ENCODE results near the gene AFG3L2.
"Not testable (repeated sequence)": the region's sequence is repeated elsewhere in the genome, so short reads cannot be mapped to it uniquely, and the experiment has no call there.

AFG3L2 gene

DNA sequence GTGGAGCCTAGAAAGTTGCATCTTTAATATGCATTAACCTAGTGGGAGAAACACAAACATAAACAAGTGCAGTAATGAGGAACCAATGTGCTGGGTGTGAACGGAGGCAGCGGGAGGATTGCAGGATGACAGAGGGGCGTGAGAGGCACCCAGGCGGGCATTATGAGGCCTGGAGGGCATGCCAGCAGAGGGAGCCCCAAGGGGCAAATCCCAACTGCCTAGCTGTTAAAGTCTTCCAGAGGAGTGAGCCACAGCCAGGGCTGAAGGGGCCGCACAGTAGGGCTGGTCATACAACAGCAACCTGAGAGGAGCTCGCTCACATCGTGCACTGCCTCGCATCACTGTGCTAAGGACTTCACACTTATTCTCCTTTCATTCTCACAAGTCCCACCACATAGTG, 17.4 kb upstream of the AFG3L2 start:
- no peak for FAIRE-seq

DNA sequence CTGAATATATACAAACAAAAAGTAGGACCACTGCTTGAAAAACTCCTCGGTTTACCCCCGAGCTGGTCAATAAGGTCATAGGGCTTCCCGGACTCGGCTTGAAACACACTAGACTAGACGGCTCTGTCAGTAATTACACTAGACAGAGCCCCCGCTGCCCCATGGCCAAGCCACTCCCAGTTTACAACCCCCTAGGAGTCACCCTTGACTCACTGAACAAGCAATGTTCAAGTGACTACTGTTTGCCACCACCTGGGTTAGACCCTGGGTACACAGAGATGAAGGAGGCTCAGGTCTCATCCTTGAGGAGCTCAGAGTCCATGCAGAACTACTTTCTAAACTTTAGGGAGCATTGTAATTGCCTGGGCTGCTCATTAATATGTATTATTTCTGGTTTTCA, 17.0 kb upstream of the AFG3L2 start:
- no peak for FAIRE-seq

DNA sequence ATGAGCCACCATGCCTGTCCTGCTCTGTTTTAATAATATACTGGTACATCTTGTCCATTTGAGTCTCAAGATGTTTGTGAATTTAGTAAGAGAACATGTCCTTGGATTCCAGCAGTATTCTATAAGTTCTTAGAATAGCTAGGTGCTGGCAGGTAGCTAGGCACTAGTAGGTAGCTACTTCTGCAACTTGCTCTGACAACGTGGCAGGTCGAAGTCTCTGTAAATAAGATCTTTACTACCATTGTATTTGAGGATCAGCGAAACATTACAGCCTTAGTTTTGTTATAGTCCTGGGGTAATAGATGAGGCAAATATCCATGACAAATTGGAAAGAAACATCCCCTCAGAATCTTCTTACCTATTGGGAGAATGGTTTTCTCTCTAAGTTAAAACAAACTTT, 16.5 kb upstream of the AFG3L2 start:
- no peak for FAIRE-seq

DNA sequence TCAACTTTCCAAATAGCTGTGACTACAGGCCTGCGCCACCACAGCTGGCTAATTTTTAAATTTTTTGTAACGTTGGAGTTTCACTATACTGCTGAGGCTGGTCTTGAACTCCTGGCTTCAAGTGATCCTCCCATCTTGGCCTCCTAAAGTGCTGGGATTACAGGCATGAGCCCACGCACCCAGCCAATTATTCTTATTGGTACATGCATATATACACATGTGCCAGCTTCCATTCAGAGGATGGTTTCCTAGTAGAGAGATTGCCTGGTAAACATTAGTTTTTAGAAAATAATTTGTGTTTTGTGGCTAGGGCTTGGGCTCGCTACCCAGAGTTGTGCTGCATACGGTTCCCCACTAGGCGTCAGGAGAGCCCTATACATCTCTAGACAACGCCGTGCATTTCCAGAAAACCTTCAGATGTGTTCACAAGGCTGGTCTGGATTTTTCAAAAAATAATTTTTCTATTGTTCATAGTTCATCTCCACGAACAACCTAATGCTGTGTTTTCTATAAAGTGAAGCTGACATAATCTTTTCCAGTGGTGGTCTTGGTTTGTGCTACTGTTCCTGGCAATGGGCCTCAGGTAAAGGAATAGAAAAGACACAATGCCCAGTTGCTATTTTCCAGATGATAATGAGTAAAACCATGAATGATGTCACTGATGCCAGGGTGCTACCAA, 14.6 kb upstream of the AFG3L2 start:
- peak; percentile 49 for FAIRE-seq

DNA sequence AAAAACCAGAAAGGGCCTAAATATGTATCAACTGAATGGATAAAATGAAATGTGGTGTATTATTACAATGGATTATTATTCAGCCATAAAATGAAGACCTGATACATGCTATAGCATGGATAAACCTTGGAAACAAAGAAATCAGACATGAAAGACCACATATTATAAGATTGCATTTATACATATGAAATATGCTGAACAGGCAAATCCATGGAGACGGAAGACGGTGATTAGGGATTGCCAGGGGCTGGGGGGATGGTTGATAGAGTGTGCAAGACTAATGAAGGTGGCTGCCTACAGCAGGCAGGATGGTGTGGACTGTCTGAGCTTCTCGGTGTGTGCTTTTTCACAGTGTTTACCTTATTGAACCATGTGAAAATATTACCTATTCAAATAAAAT, 11.4 kb upstream of the AFG3L2 start:
- FAIRE-seq, result no peak

DNA sequence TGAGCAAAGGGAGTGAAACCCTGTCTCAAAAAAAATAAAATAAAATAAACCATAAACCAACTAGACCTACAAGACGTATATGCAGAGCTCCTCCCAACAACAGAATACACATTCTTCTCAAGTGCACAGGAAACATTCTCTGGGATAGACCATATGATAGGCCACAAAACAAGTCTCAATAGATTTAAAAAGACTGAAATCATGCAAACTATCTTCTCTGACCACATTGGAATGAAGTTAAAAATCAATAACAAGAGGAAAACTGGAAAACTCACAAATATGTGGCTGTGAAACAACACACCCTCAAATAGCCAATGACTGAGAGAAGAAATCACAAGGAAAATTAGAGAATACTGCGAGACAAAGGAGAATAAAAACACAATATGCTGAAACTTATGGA, 7.2 kb upstream of the AFG3L2 start:
- no peak for FAIRE-seq

DNA sequence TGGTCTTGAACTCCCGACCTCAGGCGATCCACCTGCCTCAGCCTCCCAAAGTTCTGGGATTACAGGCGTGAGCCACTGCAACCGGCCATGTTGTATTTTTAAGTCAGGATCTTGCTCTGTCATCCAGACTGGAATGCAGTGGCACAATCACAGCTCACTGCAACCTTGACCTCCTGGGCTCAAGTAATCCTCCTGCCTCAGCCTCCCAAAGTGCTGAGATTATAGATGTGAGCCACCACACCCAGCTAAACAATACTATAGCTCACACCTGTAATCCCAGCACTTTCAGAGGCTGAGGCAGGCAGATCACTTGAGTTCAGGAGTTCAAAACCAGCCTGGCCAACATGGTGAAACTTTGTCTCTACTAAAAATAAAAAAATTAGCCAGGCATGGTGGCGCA, 6.7 kb upstream of the AFG3L2 start:
- FAIRE-seq, result not testable (repeated sequence)

DNA sequence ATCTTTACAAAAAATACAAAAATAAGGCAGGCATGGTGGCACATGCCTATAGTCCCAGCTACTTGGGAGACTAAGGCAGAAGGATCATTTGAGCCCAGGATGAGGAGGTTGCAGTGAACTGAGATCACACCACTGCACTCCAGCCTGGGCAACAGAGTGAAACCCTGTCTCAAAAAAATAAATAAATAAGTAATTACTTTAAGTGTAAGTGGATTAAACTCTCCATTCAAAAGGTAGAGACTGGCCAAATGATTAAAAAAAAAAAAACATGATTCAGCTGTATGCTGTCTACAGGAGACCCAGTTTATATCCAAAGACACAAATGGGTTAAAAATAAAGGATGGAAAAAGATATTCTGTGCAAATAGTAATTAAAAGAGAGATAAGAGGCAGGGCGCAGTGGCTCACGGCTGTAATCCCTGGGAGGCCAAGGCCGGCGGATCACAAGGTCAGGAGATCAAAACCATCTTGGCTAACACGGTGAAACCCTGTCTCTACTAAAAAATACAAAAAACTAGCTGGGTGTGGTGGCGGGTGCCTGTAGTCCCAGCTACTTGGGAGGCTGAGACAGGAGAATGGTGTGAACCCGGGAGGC, 5.3 kb upstream of the AFG3L2 start:
- not testable (repeated sequence) for FAIRE-seq

DNA sequence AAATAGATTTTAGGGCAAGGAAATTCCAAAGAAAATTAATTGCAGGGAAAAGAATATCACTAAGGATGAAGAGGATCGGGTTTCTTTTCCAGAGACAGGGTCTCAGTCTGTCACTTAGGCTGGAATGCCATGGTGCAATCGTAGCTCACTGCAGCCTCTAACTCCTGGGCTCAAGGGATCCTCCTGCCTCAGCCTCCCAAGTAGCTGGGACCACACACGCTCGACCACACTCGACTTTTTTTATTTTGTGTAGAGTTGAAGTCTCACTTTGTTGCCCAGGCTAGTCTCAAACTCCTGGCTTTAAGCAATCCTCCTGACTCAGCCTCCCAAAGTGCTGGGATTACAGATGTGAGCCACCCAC, 1.2 kb upstream of the AFG3L2 start:
- FAIRE-seq, result not testable (repeated sequence)

DNA sequence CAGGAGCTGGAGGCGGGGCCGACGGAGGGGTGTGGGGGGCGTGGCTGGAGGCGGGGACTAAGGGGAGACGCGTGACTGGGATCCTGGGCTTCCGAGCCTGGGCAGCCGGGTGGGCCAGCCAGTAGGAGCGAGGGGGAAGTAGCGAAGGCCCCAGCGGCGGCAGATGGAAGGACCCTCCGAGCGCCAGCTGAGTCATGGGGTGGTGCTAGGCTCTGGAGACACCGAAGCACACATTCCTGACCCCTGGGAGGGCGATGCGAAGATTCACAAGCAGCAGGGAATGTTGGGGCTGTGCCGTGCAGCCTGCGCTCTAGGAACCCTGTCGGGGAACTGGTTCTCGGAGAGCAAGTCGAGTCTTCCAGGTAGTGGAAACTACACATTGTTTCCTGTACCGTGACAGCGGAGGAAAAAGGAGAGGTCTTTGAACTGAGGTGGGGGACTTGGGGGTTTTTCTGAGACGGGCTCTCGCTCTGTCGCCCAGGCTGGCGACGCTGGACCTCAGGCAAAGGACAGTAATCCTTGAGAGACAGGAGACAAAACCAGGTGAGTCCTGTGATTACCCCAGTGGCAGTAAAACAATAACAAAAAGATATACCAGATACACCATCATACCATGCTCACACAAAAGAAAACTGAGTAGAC, 650 bp upstream of the AFG3L2 start:
- no peak for FAIRE-seq

DNA sequence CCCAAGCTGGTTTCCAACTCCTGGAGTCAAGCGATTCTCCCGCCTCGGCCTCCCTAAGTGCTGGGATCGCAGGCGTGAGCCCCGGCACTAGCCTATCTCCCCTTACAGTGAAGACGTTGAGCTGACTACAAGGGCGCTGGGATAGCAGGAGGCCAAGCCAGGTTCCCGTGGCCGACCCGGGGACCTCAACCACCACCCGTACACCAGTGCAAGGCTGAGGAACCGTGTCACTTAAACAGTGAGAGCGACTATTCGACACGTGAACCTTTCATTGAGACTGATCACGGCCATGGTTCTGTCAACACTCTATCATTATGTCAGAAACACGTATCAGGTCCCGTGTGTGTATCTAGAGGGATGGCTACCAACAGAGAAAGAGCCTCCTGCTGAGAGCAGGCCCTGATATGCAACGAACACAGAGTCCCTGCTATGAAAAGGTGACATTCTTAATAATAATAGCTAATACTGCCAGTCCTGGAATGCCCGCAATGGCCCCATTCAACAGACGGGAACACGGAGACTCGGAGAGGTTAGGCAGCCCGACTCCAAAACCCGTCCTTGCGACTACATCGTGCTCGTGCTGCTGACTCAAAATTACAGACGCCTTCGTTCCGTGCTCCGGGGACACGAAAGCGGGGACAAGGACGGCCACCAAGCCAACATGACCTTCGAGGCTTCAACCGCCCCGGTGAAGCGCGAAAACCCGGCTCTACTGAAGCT, 833 bp downstream of the AFG3L2 start:
- no peak for FAIRE-seq

DNA sequence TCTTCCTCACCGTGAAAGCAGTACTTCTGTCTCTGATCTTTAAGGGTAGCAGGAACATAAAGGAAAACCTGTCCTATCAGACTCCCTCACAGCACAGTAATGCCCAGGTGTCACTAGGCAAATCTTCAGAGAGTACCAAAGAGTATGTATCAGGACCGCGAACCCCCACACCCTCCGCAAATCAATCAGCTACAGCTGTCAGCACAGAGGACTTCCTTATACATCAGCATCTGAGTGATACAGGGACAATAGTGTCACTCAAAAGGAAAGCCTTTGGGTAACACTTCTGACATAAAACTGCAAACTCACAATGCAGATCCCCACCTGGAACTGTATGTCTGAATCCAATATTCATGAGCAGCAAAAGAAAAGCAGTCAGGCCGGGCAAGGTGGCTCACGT, 2.6 kb downstream of the AFG3L2 start:
- FAIRE-seq, result no peak

DNA sequence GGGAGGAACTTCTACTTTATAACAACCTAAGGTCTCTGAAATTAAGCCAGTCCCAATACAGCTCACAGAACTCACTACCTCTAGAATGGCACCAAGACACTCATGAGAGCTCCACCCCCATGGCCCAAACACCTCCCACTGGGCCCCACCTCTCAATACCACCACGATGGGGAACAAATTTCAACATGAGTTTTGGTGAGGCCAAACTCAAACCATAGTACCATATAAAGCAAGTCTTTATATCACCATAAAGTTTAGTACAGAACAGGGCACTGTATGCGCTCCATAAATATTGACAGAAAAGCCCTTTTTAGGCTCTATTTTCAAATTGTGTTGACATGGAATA, 3.3 kb downstream of the AFG3L2 start:
- FAIRE-seq, result no peak

DNA sequence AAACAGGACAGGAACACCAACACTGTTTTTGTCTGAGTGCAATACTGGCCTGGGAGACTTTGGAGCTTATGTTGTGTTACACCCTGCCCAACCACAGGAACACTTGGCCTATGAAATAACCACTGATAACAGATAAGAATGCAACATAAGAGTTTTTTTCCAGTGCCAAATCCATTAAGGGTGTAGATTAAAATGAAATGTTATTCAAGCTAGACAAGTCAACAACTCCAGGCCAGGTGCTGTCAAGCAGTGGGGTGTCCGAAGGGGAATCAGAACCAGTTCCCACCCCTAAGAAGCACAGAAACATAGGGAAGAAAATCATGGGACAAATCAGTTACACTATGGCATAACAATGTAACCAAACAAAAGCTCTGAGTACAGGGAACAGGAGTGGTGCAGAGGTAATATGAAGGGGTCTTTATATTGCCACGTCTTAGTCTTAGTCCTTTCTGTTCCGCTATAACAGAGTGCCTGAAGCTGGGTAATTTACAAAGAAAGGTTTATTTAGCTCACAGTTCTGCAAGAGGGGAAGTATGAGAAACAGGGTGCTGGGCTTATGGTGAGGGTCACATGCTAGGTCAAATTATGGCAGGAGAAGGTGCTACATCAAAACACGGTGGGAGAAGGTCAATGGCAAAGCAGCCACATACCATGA, 3.8 kb downstream of the AFG3L2 start:
- no peak for FAIRE-seq

DNA sequence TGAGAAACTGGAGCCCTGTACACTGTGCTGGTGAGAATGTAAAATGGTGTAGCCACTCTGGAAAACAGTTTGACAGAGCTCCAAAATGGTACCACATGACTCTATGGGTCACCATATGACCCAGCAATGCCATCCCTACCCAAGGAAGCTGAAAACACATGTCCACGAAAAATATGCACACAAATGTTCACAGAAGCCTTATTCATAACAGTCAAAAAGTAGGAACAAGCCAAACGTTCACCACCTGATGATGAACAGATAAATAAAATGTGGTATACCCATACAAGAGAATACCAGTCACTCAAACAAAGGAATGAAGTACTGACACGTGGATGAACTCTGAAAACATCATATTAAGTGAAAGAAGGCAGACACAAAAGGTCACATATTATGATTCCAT, 4.6 kb downstream of the AFG3L2 start:
- no peak for FAIRE-seq

DNA sequence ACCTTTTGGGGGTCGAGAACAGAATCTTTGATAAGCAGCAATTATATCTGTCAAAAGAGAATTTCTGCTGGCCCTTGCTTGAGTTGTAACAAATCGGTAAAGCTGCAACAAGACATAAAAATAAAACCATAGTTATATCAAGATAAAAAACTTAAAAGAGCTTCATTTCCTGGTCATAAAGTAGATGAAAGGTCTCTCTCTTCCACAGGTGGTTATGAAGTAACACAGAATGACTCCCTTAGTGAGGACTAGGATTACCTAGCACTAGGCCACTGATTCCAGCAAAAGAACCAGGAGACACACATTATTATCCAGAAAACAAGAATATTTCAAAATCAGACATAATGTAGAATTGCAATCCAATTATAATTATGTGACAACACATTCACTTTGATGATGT, 5.4 kb downstream of the AFG3L2 start:
- no peak for FAIRE-seq

DNA sequence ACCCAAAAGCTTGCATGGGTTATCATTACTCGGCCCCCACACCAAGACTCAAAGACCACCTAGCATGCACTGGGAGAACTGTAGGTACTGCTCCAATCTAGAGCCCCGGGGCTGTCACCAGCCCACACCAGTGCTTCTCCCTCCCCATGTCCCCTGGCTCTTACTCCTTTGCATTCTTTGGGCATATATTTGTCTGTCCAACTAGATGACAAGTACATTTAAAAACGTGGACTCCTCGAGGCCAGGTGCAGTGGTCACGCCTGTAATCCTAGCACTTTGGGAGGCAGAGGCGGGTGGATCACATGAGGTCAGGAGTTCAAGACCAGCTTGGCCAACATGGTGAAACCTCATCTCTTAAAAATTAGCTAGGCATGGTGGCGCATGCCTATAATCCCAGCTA, 7.8 kb downstream of the AFG3L2 start:
- no peak for FAIRE-seq

DNA sequence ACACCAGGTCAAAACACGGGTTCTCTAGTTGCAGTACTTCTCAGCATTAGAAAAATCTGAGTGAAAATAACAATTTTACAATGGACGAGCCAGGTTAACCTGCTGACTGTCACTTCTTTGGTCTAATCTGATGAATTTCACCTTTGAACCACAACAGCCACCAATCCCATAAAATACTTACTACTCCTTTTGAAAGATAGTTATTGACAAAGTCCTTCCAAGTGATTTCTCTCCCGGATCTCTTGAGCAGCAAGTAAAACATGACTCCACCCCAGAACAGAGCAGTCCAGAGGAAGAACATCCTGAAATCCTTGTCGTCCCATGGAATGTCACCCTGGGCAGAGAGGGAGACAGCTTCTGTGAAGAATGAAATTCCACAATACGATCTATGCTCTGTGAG, 10.2 kb downstream of the AFG3L2 start:
- no peak for FAIRE-seq

DNA sequence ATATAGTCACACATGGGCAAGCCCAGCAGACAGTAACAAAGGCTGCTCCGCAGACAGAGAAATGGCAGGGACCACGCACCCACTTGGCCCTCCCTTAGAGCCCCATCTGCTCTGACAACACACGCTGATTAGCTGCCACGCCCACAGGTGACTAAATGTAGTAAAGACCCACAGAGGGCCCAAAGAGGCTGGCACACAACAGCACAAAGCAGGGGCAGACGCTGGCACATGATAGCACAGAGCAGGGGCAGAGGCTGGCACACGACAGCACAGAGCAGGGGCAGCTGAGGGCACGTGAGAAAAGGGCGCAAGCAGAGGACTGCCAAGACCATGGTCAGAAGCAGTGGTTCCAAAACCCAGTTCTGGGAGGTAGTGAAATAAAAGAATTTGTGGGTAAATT, 10.6 kb downstream of the AFG3L2 start:
- no peak for FAIRE-seq

DNA sequence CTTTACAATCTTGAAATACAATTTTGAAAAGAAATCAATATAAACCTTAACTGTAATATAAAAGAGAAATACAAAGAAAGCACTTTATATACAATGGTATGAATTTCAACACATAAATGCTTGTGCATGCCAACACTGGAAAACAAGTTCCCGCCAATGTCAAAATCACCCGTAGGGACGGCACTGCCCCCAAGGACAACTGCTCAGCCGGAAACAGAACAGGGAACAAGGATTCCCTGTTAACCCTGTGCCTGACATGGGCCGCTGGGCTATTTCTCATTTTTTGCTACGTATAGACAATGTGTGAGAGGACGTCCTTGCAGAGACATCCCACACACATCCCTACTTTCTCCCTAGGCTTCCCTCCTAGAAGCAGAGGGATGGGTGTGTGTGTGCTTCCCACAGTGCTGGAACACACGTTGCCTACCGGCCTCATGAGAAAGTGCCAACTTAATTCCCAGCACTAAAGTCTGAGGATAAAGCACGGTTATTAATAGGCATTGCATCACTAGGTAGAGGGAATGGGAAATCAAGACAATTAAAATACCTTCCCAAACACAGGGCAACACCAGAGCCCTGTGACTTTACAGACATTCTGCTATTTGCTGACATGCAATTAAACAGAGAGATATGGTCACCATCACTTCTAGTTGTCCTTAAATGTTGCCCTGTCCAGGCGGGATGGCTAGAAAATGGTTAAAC, 14.4 kb downstream of the AFG3L2 start:
- no peak for FAIRE-seq

DNA sequence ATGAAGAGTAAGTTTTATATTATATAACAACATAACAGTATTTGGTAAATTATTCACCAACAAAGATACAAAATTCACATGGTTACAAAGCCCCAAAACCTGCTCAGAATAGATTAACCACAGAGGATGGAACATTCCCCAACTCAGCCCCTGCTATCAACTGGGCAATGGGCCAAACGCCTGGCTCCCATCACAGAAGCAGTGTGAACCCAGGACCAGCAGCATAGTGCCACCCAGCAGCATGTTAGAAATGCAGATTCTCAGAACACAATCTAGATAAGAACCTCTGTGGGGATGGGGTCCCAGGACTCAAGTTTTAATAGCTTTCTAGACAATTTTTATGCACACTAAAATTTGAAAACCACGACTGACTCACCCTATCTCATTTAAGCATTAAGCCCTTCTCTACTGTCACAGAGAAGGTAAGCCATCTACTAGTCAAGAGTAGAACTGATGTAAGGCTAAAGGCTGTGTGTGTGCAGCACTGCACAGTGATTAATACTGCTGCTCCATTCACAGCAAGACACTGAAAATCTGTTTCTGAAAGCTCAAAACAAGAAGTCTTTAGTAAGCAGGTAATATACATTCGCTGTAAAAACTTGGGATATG, 15.2 kb downstream of the AFG3L2 start:
- FAIRE-seq, result no peak

DNA sequence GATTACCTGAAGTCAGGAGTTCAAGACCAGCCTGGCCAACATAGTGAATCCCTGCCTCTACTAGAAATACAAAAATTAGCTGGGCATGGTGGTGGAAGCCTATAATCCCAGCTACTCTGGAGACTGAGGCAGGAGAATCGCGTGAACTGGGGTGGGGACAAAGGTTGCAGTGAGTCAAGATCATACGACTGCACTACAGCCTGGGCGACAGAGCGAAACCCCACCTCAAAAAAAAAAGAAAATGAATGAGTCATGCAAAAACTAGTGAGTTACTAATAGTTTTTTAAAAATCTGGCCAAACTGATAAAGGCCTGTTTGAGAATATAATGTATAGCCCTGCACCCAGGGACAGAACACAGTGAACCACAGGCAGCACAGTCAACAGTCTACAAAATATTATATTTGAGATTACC, 17.5 kb downstream of the AFG3L2 start:
- FAIRE-seq, result no peak

DNA sequence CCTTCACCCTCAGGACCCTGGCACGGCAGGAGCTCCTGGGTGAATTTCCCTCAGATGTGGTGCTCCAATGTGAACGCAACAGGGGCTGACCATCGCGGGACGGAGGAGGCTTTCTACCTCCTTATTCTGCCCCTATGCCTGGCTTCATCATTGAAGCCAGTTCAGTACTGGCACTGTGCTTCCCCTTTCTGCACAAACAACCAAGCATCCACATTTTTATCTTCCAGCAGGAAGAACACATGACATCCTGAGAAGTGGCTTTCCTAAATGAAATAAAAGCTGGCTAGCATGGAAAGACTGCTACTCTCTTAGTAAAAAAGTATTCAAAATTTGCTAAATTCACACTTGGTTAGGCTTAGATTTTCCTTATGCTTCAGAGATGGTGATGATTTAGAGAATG, 24.8 kb downstream of the AFG3L2 start:
- no peak for FAIRE-seq
